H9 (cell line): ENCODE data around the gene PDZD8. TPM values are rescaled to one million over a fixed set of nuclear protein-coding genes. Genes with fewer than 3 reads are reported as not detected.

ENCODE experiments used
- DNase-seq: peaks from one replicate; pipeline ENCODE4 v3.0.0-alpha.2; 2017
- H2AFZ ChIP-seq: one replicate; pipeline ENCODE4 v1.6.1; 2013; ENCODE audit warnings: mild to moderate bottlenecking, low read length, control low read depth, moderate library complexity
- H2AK5ac ChIP-seq: 2 replicates; pipeline ENCODE4 v1.6.1; 2013; ENCODE audit warnings: low read length, control low read depth, mixed read lengths; ENCODE audit not compliant: insufficient read length
- H2BK120ac ChIP-seq: one replicate; pipeline ENCODE4 v1.6.1; 2013; ENCODE audit warnings: low read depth, mild to moderate bottlenecking, low read length, control low read depth, inconsistent platforms; ENCODE audit not compliant: poor library complexity, severe bottlenecking
- H2BK12ac ChIP-seq: 2 replicates; pipeline ENCODE4 v1.6.1; 2013; ENCODE audit warnings: low read length, control low read depth, mixed read lengths, low read depth; ENCODE audit not compliant: insufficient read length
- H2BK15ac ChIP-seq: 2 replicates; pipeline ENCODE4 v1.6.1; 2013; ENCODE audit warnings: low read depth, low read length, control low read depth
- H2BK20ac ChIP-seq: one replicate; pipeline ENCODE4 v1.6.1; 2013; ENCODE audit warnings: low read depth, mild to moderate bottlenecking, low read length, control low read depth, inconsistent platforms; ENCODE audit not compliant: poor library complexity, severe bottlenecking
- H2BK5ac ChIP-seq: 2 replicates; pipeline ENCODE4 v1.6.1; 2013; ENCODE audit warnings: low read length, control low read depth, mixed read lengths; ENCODE audit not compliant: insufficient read length
- H3K14ac ChIP-seq: 2 replicates; pipeline ENCODE4 v1.6.1; 2013; ENCODE audit warnings: low read length, control low read depth; ENCODE audit not compliant: insufficient read depth
- H3K18ac ChIP-seq: 2 replicates; pipeline ENCODE4 v1.6.1; 2013; ENCODE audit warnings: low read depth, mild to moderate bottlenecking, mixed read lengths, low read length, control low read depth; ENCODE audit not compliant: insufficient read length
- H3K23ac ChIP-seq: 2 replicates; pipeline ENCODE4 v1.6.1; 2013; ENCODE audit warnings: low read length, control low read depth, mixed read lengths, low read depth; ENCODE audit not compliant: insufficient read length
- H3K23me2 ChIP-seq: 2 replicates; pipeline ENCODE4 v1.6.1; 2013; ENCODE audit warnings: low read depth, mild to moderate bottlenecking, mixed read lengths, low read length, control low read depth; ENCODE audit not compliant: insufficient read length, poor library complexity, severe bottlenecking
- H3K27ac ChIP-seq: 2 replicates; pipeline ENCODE4 v1.5.1; 2013; ENCODE audit warnings: low read length, control low read depth, mixed read lengths, low read depth; ENCODE audit not compliant: insufficient read length
- H3K27me3 ChIP-seq: 2 replicates; pipeline ENCODE4 v1.6.1; 2013; ENCODE audit warnings: low read length, control low read depth, inconsistent platforms; ENCODE audit not compliant: insufficient read depth
- H3K4ac ChIP-seq: 2 replicates; pipeline ENCODE4 v1.6.1; 2013; ENCODE audit warnings: low read depth, mild to moderate bottlenecking, control low read depth, inconsistent platforms, low read length, moderate library complexity
- H3K4me1 ChIP-seq: 2 replicates; pipeline ENCODE4 v1.6.1; 2013; ENCODE audit warnings: low read length, control low read depth, inconsistent platforms; ENCODE audit not compliant: insufficient read depth
- H3K4me2 ChIP-seq: 2 replicates; pipeline ENCODE4 v1.6.1; 2013; ENCODE audit warnings: low read length, control low read depth, mixed read lengths; ENCODE audit not compliant: insufficient read length, insufficient read depth
- H3K56ac ChIP-seq: 2 replicates; pipeline ENCODE4 v1.6.1; 2013; ENCODE audit warnings: low read depth, mild to moderate bottlenecking, mixed read lengths, low read length, control low read depth; ENCODE audit not compliant: insufficient read length
- H3K79me1 ChIP-seq: 2 replicates; pipeline ENCODE4 v1.6.1; 2013; ENCODE audit warnings: low read depth, mild to moderate bottlenecking, moderate library complexity, low read length, control low read depth, inconsistent platforms; ENCODE audit not compliant: insufficient read depth, poor library complexity, severe bottlenecking
- H3K79me2 ChIP-seq: 2 replicates; pipeline ENCODE4 v1.6.1; 2013; ENCODE audit warnings: low read length, control low read depth, inconsistent platforms; ENCODE audit not compliant: insufficient read depth
- H3K9ac ChIP-seq: 2 replicates; pipeline ENCODE4 v1.6.1; 2013; ENCODE audit warnings: low read length, control low read depth, mixed read lengths; ENCODE audit not compliant: insufficient read length; ENCODE audit errors: extremely low read depth
- H3K9me3 ChIP-seq: one replicate; pipeline ENCODE4 v1.6.1; 2013; ENCODE audit warnings: low read depth, low read length, inconsistent platforms; ENCODE audit not compliant: control insufficient read depth
- H3T11ph ChIP-seq: one replicate; pipeline ENCODE4 v1.6.1; 2013; ENCODE audit warnings: mild to moderate bottlenecking, low read length, control low read depth, inconsistent platforms
- H4K20me1 ChIP-seq: one replicate; pipeline ENCODE4 v1.6.1; 2013; ENCODE audit not compliant: control insufficient read depth, insufficient read length, insufficient read depth
- H4K5ac ChIP-seq: 2 replicates; pipeline ENCODE4 v1.6.1; 2013; ENCODE audit warnings: low read depth, mild to moderate bottlenecking, mixed read lengths, low read length, control low read depth; ENCODE audit not compliant: insufficient read length
- H4K8ac ChIP-seq: replicated peaks from 2 replicates; pipeline ENCODE4 v1.6.1; 2013; ENCODE audit warnings: low read length, control low read depth, mixed read lengths, low read depth; ENCODE audit not compliant: insufficient read length
- H4K91ac ChIP-seq: 2 replicates; pipeline ENCODE4 v1.6.1; 2013; ENCODE audit warnings: low read depth, mild to moderate bottlenecking, moderate library complexity, mixed read lengths, low read length, control low read depth; ENCODE audit not compliant: insufficient read length
- H3K27ac Mint-ChIP-seq, 3 experiments: 2 replicates in 2 of 3; 3 replicates in 1 of 3; pipeline ENCODE4 v1.8.0; 2020 to 2021; ENCODE audit warnings: mixed read lengths in 3 of 3, mild to moderate bottlenecking in 1 of 3, moderate library complexity in 1 of 3
- H3K27me3 Mint-ChIP-seq: 2 replicates; pipeline ENCODE4 v1.8.0; 2021; ENCODE audit warnings: low read depth, mild to moderate bottlenecking, moderate library complexity, mixed read lengths
- H3K36me3 Mint-ChIP-seq, 3 experiments: 2 replicates in 2 of 3; 3 replicates in 1 of 3; pipeline ENCODE4 v1.8.0; 2020 to 2021; ENCODE audit warnings: low read depth in 3 of 3, mixed read lengths in 3 of 3; ENCODE audit not compliant: insufficient read depth in 1 of 3
- H3K4me1 Mint-ChIP-seq, 2 experiments: 2 replicates each; pipeline ENCODE4 v1.8.0; 2020; ENCODE audit warnings: mixed read lengths in 2 of 2
- H3K4me3 Mint-ChIP-seq, 2 experiments: 2 replicates in 1 of 2; 3 replicates in 1 of 2; pipeline ENCODE4 v1.8.0; 2020 to 2021; ENCODE audit warnings: mild to moderate bottlenecking in 2 of 2, mixed read lengths in 2 of 2, moderate library complexity in 1 of 2
- H3K9me3 Mint-ChIP-seq, 2 experiments: 2 replicates in 1 of 2; 3 replicates in 1 of 2; pipeline ENCODE4 v1.8.0; 2020; ENCODE audit warnings: mild to moderate bottlenecking in 2 of 2, mixed read lengths in 2 of 2, moderate library complexity in 1 of 2
- WGBS: extraction: QIAGEN DNeasy Blood & Tissue Kit; methylation state at CpG from one replicate; pipeline ENCODE4 v1.1.7; 2013; ENCODE audit warnings: missing lambda C conversion rate, low lambda C conversion rate, mixed read lengths; ENCODE audit not compliant: insufficient read length; ENCODE audit errors: extremely low coverage; 5-methylcytosine and 5-hydroxymethylcytosine counted together
- total RNA-seq: library from RNA; stranded (reverse); gene quantifications from 2 replicates; pipeline ENCODE4 v1.2.1, GENCODE V29; 2021
- TF ChIP-seq, protein P1 (sequence below): fragments of 200-600 bp; sonication (generic); conservative IDR thresholded peaks from 3 replicates; pipeline ENCODE4 v1.8.0; 2021; ENCODE audit warnings: antibody characterized with exemption, mild to moderate bottlenecking

Gene PDZD8
- total RNA-seq, 1 experiment from 2014 or later = 38.2 TPM

DNA sequence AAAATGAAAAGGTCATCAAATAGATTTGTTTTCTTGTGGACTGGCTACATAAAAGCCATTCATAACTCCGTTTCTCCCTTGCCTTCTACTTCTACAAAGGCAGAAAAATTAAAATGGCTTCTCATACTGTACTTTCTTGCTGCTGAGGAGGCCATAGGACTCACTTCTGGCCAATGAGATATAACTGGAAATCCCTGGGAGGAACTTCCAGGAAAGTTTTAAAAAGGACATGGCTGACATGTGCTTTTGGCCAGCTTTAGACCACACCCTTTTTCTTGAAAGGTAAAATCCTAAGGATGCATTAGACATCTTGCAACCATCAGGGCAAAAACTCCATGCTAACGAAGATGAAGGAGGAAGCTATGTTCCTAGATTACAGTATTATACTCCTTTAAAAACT lies 58.5 kb downstream of the PDZD8 start:
- H3K4me2 ChIP-seq = no peak overlapping the region
- H3K4me3 Mint-ChIP-seq = no peak overlapping the region
- no peaks in the 10 kb centered on the region for H3K9me3 ChIP-seq
- H3K18ac ChIP-seq = no peak overlapping the region
- no peak overlapping the region for H3K9ac ChIP-seq
- H2BK15ac ChIP-seq = no peak overlapping the region
- no peaks in the 10 kb centered on the region for H3K4me1 Mint-ChIP-seq
- no peaks in the 10 kb centered on the region for H3K4me1 ChIP-seq
- H3K9me3 Mint-ChIP-seq = no peaks in the 10 kb centered on the region
- peaks cover 0 to 8% (median 3%) of the 10 kb centered on the region in 3 experiments; a peak in 5 of 7 replicates for H3K36me3 Mint-ChIP-seq
- H2BK5ac ChIP-seq = no peak overlapping the region
- TF ChIP-seq, protein P1, sequence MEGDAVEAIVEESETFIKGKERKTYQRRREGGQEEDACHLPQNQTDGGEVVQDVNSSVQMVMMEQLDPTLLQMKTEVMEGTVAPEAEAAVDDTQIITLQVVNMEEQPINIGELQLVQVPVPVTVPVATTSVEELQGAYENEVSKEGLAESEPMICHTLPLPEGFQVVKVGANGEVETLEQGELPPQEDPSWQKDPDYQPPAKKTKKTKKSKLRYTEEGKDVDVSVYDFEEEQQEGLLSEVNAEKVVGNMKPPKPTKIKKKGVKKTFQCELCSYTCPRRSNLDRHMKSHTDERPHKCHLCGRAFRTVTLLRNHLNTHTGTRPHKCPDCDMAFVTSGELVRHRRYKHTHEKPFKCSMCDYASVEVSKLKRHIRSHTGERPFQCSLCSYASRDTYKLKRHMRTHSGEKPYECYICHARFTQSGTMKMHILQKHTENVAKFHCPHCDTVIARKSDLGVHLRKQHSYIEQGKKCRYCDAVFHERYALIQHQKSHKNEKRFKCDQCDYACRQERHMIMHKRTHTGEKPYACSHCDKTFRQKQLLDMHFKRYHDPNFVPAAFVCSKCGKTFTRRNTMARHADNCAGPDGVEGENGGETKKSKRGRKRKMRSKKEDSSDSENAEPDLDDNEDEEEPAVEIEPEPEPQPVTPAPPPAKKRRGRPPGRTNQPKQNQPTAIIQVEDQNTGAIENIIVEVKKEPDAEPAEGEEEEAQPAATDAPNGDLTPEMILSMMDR = no peak
- H3K14ac ChIP-seq = no peak overlapping the region
- no peaks in the 10 kb centered on the region for H3K23me2 ChIP-seq
- no peak overlapping the region for H2BK120ac ChIP-seq
- no peaks in the 10 kb centered on the region for H3K27me3 ChIP-seq
- no peak overlapping the region for H3T11ph ChIP-seq
- H3K23ac ChIP-seq = no peak overlapping the region
- no peaks in the 10 kb centered on the region for H3K79me2 ChIP-seq
- WGBS = no CpG with 5 or more reads among the region's 2 CpGs
- no peak overlapping the region for H2BK20ac ChIP-seq
- H4K8ac ChIP-seq = no peak overlapping the region
- no peak overlapping the region for H2BK12ac ChIP-seq
- H4K20me1 ChIP-seq = no peaks in the 10 kb centered on the region
- H4K5ac ChIP-seq = no peak overlapping the region
- no peak overlapping the region for H4K91ac ChIP-seq
- no peak overlapping the region for H3K4ac ChIP-seq
- no peaks in the 10 kb centered on the region for H3K27me3 Mint-ChIP-seq
- H2AK5ac ChIP-seq = no peak overlapping the region
- no peak for DNase-seq
- H3K56ac ChIP-seq = no peak overlapping the region
- no peak overlapping the region for H3K27ac ChIP-seq
- H2AFZ ChIP-seq = no peak overlapping the region
- H3K79me1 ChIP-seq = no peaks in the 10 kb centered on the region
- H3K27ac Mint-ChIP-seq = no peak overlapping the region
